Measurements from ENCODE around the gene PNO1. TPM values are rescaled to one million over a fixed set of nuclear protein-coding genes. Genes with fewer than 3 reads are reported as not detected.
"Not testable (repeated sequence)": the region's sequence is repeated elsewhere in the genome, so short reads cannot be mapped to it uniquely, and the experiment has no call there.

The PNO1 gene
- total RNA-seq (10 to 100 TPM; 38.1 to 42.0 TPM), polyA plus RNA-seq (18.1 TPM)

DNA sequence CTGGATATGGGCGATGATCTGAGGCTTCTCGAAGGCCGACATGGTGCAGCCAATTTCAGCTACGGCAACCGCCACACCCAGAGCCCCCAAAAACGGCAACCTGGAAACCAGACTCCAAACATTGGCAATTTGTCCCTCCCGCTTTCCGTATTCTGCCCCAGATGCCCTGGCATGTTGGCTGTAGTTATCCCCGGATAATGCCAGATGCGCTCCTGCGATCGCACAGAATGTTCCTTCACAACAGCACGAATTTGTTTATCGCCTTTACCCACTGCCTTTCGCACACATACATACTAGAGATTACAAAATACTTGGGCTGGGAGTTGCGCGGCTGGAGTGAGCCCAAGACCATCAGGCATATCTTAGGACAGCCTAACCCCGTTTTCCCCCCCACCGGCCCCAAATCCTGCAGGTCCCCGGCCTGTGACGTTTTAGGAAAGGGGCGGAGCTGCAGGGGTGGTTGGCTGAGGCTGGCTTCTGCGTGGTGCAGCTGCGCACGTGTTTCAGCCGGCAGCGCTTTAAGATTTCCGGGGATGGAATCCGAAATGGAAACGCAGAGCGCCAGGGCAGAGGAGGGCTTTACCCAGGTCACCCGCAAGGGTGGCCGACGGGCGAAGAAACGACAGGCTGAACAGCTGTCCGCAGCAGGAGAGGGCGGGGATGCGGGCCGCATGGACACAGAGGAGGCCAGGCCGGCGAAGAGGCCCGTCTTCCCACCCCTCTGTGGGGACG lies at the start of gene PNO1:
PNO1 (plus strand) TSS at position 487 of the 732 bp plus-strand sequence; CDS start at position 534, 47 bp downstream.
- Mint-ChIP-seq H3K4me1 (peaks cover 38 to 60% (median 60%) of the 10 kb centered on the region in 3 donors), H3K27ac (peak within 1 kb of the TSS; percentile 97 to 100 (median 100))

DNA sequence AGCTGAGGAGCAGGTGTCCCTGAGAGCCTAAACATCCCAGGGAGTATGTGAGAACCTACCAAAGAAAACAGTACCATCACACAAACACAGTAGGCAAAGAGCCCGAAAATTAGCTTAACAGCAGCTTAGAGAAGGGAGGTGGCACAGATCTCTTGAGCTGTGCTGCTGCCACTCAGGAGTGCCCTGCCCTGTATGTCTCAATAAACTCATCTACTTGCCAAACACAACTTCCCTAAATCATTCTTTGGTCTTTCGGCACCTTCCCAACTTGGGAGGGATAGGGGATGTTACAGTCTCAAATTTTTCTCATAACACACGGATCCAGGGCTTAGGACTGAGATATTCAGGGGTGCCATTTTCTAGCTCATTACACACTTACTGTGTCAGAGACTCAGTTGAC lies 49.6 kb upstream of the PNO1 start:
- Mint-ChIP-seq H3K4me3 (no peak overlapping the region), H3K4me1 (no peaks in the 10 kb centered on the region), H3K27ac (no peak overlapping the region), H3K36me3 (peaks cover 0 to 19% (median 8%) of the 10 kb centered on the region in 3 donors), H3K27me3 (no peaks in the 10 kb centered on the region), H3K9me3 (peaks cover 16 to 24% (median 19%) of the 10 kb centered on the region in 5 donors)
- no peak for DNase-seq
- no peaks in the 10 kb centered on the region for H3K9me3 ChIP-seq (ENCODE audit: low read length)
- H3K36me3 ChIP-seq (ENCODE audit: insufficient read depth, low read length): no peaks in the 10 kb centered on the region
- no peak overlapping the region for H3K4me3 ChIP-seq (ENCODE audit: low read length)
- ChIA-PET POLR2A (no interaction called here), CTCF (interaction anchor here (2.3 kb wide), 1 partner anchor 14 kb away, joined by 6 read pairs; no protein-coding TSS in a partner anchor)
- H3K27ac ChIP-seq (ENCODE audit: low read depth, low read length): no peak overlapping the region
- H3K27me3 ChIP-seq (ENCODE audit: insufficient read depth, low read length, poor library complexity, severe bottlenecking): no peaks in the 10 kb centered on the region
- H3K4me1 ChIP-seq (ENCODE audit: insufficient read depth, low read length): no peaks in the 10 kb centered on the region

More for the DNA sequence above, at the start of gene PNO1:
- POLR2A ChIA-PET: interaction anchor here (0.8 to 2.4 kb wide), 5 partner anchors 18 to 95 kb away, joined by 3 to 21 read pairs (median 4); partner anchors contain the start of genes C1D and PPP3R1
- H3K4me3 Mint-ChIP-seq: peak within 1 kb of the TSS; percentile 94 to 99 (median 99)
- Histone ChIP-seq H3K4me1 (ENCODE audit: insufficient read depth, low read length) (peaks cover 37% of the 10 kb centered on the region), H3K4me3 (ENCODE audit: low read length) (peak within 1 kb of the TSS; percentile 88), H3K36me3 (ENCODE audit: insufficient read depth, low read length) (peaks cover 24% of the 10 kb centered on the region), H3K27me3 (ENCODE audit: insufficient read depth, low read length, poor library complexity, severe bottlenecking) (no peaks in the 10 kb centered on the region), H3K9me3 (ENCODE audit: low read length) (no peaks in the 10 kb centered on the region), H3K27ac (ENCODE audit: low read depth, low read length) (peak within 1 kb of the TSS; percentile 90)
- peaks cover 0 to 4% of the 10 kb centered on the region in 2 donors for H3K27me3 Mint-ChIP-seq
- H3K9me3 Mint-ChIP-seq: no peaks in the 10 kb centered on the region
- CTCF ChIA-PET: interaction anchor here (0.9 to 2.2 kb wide), 10 partner anchors 11 to 283 kb away, joined by 3 to 8 read pairs (median 4); partner anchors contain the start of gene PPP3R1
- peak; percentile 94 to 98 (median 97) for DNase-seq
- H3K36me3 Mint-ChIP-seq: peaks cover 7 to 49% (median 14%) of the 10 kb centered on the region in 3 donors

DNA sequence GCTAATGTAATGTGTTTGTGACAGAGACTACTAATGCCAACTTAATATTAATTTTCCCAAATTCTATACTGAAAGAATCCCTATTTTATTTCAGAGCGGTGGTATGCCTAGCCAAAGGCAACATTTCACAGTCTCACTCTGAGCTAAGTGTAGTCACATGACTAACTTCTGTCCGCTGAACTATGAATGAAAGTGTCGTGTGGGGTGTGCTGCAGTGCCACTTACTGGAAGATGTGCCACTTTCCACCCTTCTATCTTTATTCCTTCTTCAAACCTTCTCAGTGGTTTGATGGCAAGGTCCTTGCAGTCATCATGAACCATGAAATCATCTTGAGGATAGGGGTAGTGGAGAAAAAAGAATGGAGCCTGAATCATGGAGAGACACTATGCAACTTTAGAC lies 47.6 kb upstream of the PNO1 start:
- Histone ChIP-seq H3K27me3 (ENCODE audit: insufficient read depth, low read length, poor library complexity, severe bottlenecking) (no peaks in the 10 kb centered on the region), H3K9me3 (ENCODE audit: low read length) (no peaks in the 10 kb centered on the region), H3K36me3 (ENCODE audit: insufficient read depth, low read length) (no peaks in the 10 kb centered on the region), H3K4me1 (ENCODE audit: insufficient read depth, low read length) (no peaks in the 10 kb centered on the region), H3K4me3 (ENCODE audit: low read length) (no peak overlapping the region), H3K27ac (ENCODE audit: low read depth, low read length) (no peak overlapping the region)
- Mint-ChIP-seq H3K4me1 (no peaks in the 10 kb centered on the region), H3K27ac (no peak overlapping the region), H3K27me3 (peaks cover 0 to 2% of the 10 kb centered on the region in 2 donors), H3K4me3 (no peak overlapping the region), H3K36me3 (peaks cover 0 to 15% (median 8%) of the 10 kb centered on the region in 3 donors), H3K9me3 (peaks cover 14 to 18% (median 15%) of the 10 kb centered on the region in 5 donors)
- ChIA-PET POLR2A (no interaction called here), CTCF (interaction anchor here (2.3 kb wide), 1 partner anchor 12 kb away, joined by 6 read pairs; no protein-coding TSS in a partner anchor)
- no peak for DNase-seq

DNA sequence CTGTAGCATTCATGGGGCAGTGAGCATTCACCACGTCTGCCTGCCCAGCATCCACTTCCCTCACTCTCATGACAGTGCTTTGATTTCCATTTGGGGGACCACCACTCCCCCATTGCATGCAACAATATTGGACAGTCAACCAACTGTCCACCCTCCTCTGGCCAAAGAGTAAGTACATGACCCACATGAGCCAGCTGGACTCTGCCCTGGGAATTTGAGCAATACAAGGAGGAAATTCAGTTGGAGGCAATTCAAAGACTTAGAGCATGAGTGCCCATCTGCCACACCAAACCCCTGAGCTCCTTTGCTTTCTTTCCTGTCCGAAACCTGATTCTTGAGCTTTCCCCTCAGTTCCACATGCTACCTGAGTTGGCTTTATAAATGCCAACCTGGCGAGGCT lies 41.7 kb upstream of the PNO1 start:
- DNase-seq: no peak
- no peaks in the 10 kb centered on the region for H3K36me3 ChIP-seq (ENCODE audit: insufficient read depth, low read length)
- H3K4me3 ChIP-seq (ENCODE audit: low read length): no peak overlapping the region
- Mint-ChIP-seq H3K36me3 (no peaks in the 10 kb centered on the region), H3K4me3 (no peak overlapping the region), H3K27ac (no peak overlapping the region), H3K27me3 (peaks cover 5 to 7% of the 10 kb centered on the region in 2 donors), H3K4me1 (peaks cover 0 to 1% (median 1%) of the 10 kb centered on the region in 3 donors), H3K9me3 (no peaks in the 10 kb centered on the region)
- H3K4me1 ChIP-seq (ENCODE audit: insufficient read depth, low read length): no peaks in the 10 kb centered on the region
- ChIA-PET CTCF (no interaction called here), POLR2A (no interaction called here)
- H3K9me3 ChIP-seq (ENCODE audit: low read length): no peaks in the 10 kb centered on the region
- no peak overlapping the region for H3K27ac ChIP-seq (ENCODE audit: low read depth, low read length)
- H3K27me3 ChIP-seq (ENCODE audit: insufficient read depth, low read length, poor library complexity, severe bottlenecking): no peaks in the 10 kb centered on the region

DNA sequence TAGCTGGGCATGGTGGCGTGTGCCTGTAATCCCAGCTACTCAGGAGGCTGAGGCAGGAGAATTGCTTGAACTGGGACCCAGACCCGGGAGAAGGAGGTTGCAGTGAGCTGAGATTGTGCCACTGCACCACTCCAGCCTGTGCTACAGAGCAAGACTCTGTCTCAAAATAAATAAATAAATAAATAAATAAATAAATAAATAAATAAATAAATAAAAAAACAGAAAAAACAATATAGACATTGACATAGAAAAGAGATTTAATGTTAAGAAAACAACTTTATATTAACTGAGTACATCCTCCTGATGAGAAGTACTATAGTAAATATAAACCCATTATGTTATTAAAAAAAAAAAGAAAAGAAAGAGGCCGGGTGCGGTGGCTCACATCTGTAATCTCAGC lies 39.8 kb upstream of the PNO1 start:
- H3K9me3 Mint-ChIP-seq; H3K4me3 Mint-ChIP-seq; H3K4me1 ChIP-seq (ENCODE audit: insufficient read depth, low read length); CTCF ChIA-PET; H3K27me3 Mint-ChIP-seq; POLR2A ChIA-PET; H3K27ac ChIP-seq (ENCODE audit: low read depth, low read length); H3K4me3 ChIP-seq (ENCODE audit: low read length); H3K36me3 ChIP-seq (ENCODE audit: insufficient read depth, low read length); H3K27me3 ChIP-seq (ENCODE audit: insufficient read depth, low read length, poor library complexity, severe bottlenecking); H3K27ac Mint-ChIP-seq; DNase-seq; H3K36me3 Mint-ChIP-seq; H3K9me3 ChIP-seq (ENCODE audit: low read length): not testable (repeated sequence)
- peaks cover 5 to 15% (median 10%) of the 10 kb centered on the region in 3 donors for H3K4me1 Mint-ChIP-seq

DNA sequence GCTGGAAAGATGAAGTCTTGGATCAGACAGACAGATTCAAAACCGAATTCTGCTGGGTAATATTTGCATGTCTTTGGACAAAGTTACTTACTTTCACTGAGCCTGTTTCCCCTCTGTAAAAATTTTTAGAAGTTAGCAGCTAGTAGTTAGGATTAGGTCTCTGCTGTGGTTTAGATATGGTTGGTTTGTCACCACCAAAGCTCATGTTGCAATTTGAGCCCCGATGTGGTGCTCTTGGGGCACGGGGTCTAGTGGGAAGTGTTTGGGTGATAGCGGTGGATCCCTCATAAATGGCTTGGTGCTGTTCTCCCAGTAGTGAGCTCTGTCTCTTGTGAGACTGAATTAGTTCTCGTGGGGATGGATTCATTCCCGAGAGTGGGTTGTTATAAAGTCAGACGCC lies 38.9 kb upstream of the PNO1 start:
- H3K4me3 Mint-ChIP-seq: no peak overlapping the region
- H3K36me3 ChIP-seq (ENCODE audit: insufficient read depth, low read length): no peaks in the 10 kb centered on the region
- peaks cover 8% of the 10 kb centered on the region for H3K4me1 ChIP-seq (ENCODE audit: insufficient read depth, low read length)
- ChIA-PET POLR2A (no interaction called here), CTCF (interaction anchor here (1.0 kb wide), 1 partner anchor 9 kb away, joined by 3 read pairs; no protein-coding TSS in a partner anchor)
- peaks cover 5 to 15% (median 10%) of the 10 kb centered on the region in 3 donors for H3K4me1 Mint-ChIP-seq
- DNase-seq: no peak
- no peaks in the 10 kb centered on the region for H3K9me3 Mint-ChIP-seq
- H3K27me3 Mint-ChIP-seq: peaks cover 5 to 6% of the 10 kb centered on the region in 2 donors
- no peaks in the 10 kb centered on the region for H3K36me3 Mint-ChIP-seq
- H3K9me3 ChIP-seq (ENCODE audit: low read length): no peaks in the 10 kb centered on the region
- no peaks in the 10 kb centered on the region for H3K27me3 ChIP-seq (ENCODE audit: insufficient read depth, low read length, poor library complexity, severe bottlenecking)
- no peak overlapping the region for H3K4me3 ChIP-seq (ENCODE audit: low read length)
- no peak overlapping the region for H3K27ac ChIP-seq (ENCODE audit: low read depth, low read length)
- peak overlapping the region in 1 of 8 donors; percentile 27 for H3K27ac Mint-ChIP-seq

DNA sequence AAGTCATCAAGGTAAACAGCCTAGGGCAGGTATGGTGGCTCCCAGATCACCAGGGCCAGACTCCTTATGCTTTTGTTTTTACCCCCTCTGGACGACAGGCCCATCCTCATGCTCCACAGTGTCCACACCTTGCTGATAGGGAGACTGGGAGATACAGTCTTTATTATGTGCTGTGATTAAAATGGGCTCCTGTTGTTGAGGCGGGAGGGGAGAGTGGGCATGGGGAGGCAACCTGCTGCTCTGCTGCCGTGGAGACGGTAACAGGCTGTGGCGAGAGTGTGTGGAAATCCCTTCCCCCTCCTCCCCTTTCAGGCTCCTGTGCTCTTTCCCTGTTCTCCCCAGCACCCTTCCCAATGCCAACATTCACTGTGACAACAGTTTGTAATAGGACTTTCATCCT lies 38.2 kb upstream of the PNO1 start:
- ChIA-PET POLR2A (no interaction called here), CTCF (interaction anchor here (0.7 to 4.9 kb wide), 2 partner anchors 165 to 172 kb away, joined by 3 to 53 read pairs; no protein-coding TSS in a partner anchor)
- H3K9me3 Mint-ChIP-seq: no peaks in the 10 kb centered on the region

More for the DNA sequence above, 38.2 kb upstream of the PNO1 start:
- H3K36me3 ChIP-seq (ENCODE audit: insufficient read depth, low read length): no peaks in the 10 kb centered on the region
- H3K4me1 Mint-ChIP-seq: peaks cover 5 to 15% (median 10%) of the 10 kb centered on the region in 3 donors
- no peak overlapping the region for H3K27ac ChIP-seq (ENCODE audit: low read depth, low read length)
- H3K4me1 ChIP-seq (ENCODE audit: insufficient read depth, low read length): peaks cover 8% of the 10 kb centered on the region
- H3K9me3 ChIP-seq (ENCODE audit: low read length): no peaks in the 10 kb centered on the region
- H3K4me3 ChIP-seq (ENCODE audit: low read length): no peak overlapping the region
- H3K36me3 Mint-ChIP-seq: no peaks in the 10 kb centered on the region
- peaks cover 5% of the 10 kb centered on the region in 2 donors for H3K27me3 Mint-ChIP-seq
- H3K4me3 Mint-ChIP-seq: no peak overlapping the region
- no peak overlapping the region for H3K27ac Mint-ChIP-seq
- no peak for DNase-seq
- H3K27me3 ChIP-seq (ENCODE audit: insufficient read depth, low read length, poor library complexity, severe bottlenecking): no peaks in the 10 kb centered on the region
